ENCODE data around the gene BID.

BID gene

GRCh38 chr22:17724678-17725499 is 49.4 kb downstream of the BID start:
- H3K27me3 ChIP-seq, result no peaks in the 10 kb centered on the region
- no peak overlapping the region for H3K27ac ChIP-seq
- peaks cover 25% of the 10 kb centered on the region for H3K36me3 ChIP-seq
- no peaks in the 10 kb centered on the region for H3K9me3 ChIP-seq
- no peak for TF ChIP-seq CTCF (IDR thresholded peaks at IDR 0.05)
- no peak overlapping the region for H3K4me3 ChIP-seq (ENCODE audit: low read depth in 1 of 2, low read length in 1 of 2)
- H3K4me1 ChIP-seq (ENCODE audit: control insufficient read depth in 1 of 2, insufficient read depth in 1 of 2, low read depth in 1 of 2, low read length in 1 of 2), result peaks cover 14 to 15% of the 10 kb centered on the region in 2 experiments

- no peaks in the 10 kb centered on the region for H3K27me3 ChIP-seq
Observed at GRCh38 chr22:17724241-17724640, 50.0 kb downstream of the BID start.

GRCh38 chr22:17719911-17720310 is 54.4 kb downstream of the BID start:
- Histone ChIP-seq H3K4me3 (ENCODE audit: low read depth in 1 of 2, low read length in 1 of 2) (no peak overlapping the region), H3K4me1 (ENCODE audit: control insufficient read depth in 1 of 2, insufficient read depth in 1 of 2, low read depth in 1 of 2, low read length in 1 of 2) (no peaks in the 10 kb centered on the region), H3K9me3 (no peaks in the 10 kb centered on the region), H3K27ac (no peak overlapping the region), H3K36me3 (no peaks in the 10 kb centered on the region), H3K27me3 (no peaks in the 10 kb centered on the region)
- no peak for TF ChIP-seq CTCF (IDR thresholded peaks at IDR 0.05)

More at GRCh38 chr22:17724241-17724640, 50.0 kb downstream of the BID start:
- H3K36me3 ChIP-seq, result peaks cover 19% of the 10 kb centered on the region
- no peak overlapping the region for H3K4me3 ChIP-seq (ENCODE audit: low read depth in 1 of 2, low read length in 1 of 2)
- no peak overlapping the region for H3K27ac ChIP-seq
- H3K4me1 ChIP-seq (ENCODE audit: control insufficient read depth in 1 of 2, insufficient read depth in 1 of 2, low read depth in 1 of 2, low read length in 1 of 2), result peaks cover 14 to 15% of the 10 kb centered on the region in 2 experiments
- no peak for TF ChIP-seq CTCF (IDR thresholded peaks at IDR 0.05)
- H3K9me3 ChIP-seq, result no peaks in the 10 kb centered on the region

GRCh38 chr22:17717708-17718107 is 56.6 kb downstream of the BID start:
- Histone ChIP-seq H3K4me3 (ENCODE audit: low read depth in 1 of 2, low read length in 1 of 2) (no peak overlapping the region), H3K27me3 (no peaks in the 10 kb centered on the region), H3K27ac (no peak overlapping the region), H3K4me1 (ENCODE audit: control insufficient read depth in 1 of 2, insufficient read depth in 1 of 2, low read depth in 1 of 2, low read length in 1 of 2) (no peaks in the 10 kb centered on the region), H3K36me3 (peaks cover 3% of the 10 kb centered on the region), H3K9me3 (no peaks in the 10 kb centered on the region)
- TF ChIP-seq CTCF (IDR thresholded peaks at IDR 0.05), result no peak

- Histone ChIP-seq H3K9me3 (no peaks in the 10 kb centered on the region), H3K4me3 (ENCODE audit: low read depth in 1 of 2, low read length in 1 of 2) (no peak overlapping the region), H3K4me1 (ENCODE audit: control insufficient read depth in 1 of 2, insufficient read depth in 1 of 2, low read depth in 1 of 2, low read length in 1 of 2) (no peaks in the 10 kb centered on the region), H3K27me3 (no peaks in the 10 kb centered on the region), H3K27ac (no peak overlapping the region), H3K36me3 (peaks cover 6% of the 10 kb centered on the region)
- TF ChIP-seq CTCF (IDR thresholded peaks at IDR 0.05), result no peak
Observed at GRCh38 chr22:17716529-17716928, 57.7 kb downstream of the BID start.

All from neutrophil (primary cell).